GOT3 (cell line): Measurements from ENCODE around the gene CBX8.

Experiments used
- DNase-seq: peaks from one replicate; lab custom pipeline; 2025; ENCODE audit warnings: mixed read lengths; lab: John Stamatoyannopoulos, UW

CBX8 gene

GRCh38 chr17:79750650-79751545 is 46.0 kb downstream of the CBX8 start:
- no peak for DNase-seq

DNA sequence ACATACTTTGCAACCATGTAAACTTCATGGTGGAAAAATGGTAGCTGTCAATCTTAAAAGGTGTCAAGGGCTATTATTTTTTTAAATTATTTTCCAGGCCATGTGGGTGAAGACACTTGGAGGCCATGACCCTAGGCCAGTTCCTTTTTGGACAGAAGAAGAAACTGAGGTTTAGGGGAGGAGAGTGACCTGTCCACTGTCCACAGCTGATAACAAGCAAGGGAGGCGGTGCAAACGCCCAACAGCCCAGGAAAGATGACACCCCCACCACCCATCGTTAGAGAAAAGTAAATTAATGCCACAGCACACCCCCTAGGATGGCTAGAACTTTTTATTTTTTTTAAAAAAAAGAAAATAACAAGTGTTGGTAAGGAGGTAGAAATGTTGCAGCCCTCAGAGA is 46.9 kb downstream of the CBX8 start:
- no peak for DNase-seq

DNA sequence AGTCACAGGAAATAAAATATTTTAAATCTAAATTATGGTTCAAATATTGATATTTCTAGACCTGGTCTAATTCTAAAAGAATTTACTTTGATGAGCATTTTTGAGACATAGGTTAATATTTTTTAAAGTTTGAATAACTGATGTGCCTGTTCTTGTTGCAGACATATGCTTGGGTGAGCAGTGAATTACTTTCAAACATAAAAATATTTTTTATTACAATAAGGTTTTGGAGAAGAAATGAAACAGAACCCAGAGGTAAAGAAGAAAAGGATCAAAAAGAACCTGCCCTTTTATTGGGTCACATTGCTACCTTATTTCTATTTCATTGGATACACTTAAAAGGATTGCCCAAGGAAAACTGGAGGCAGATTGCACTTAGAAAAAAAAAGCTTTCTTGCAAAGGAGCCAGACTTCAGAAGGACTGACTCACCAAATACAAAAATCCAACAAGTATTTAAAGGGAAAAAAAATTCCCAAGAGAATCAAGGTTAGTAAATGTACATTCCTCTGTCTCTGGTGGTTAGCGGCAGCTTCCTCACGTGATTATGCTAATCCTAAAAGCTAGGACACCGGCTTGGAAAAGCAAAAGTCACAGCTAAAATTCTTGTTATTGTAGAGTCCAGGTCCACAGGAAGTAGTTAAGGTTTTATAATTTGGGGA is 47.6 kb downstream of the CBX8 start:
- DNase-seq, result no peak

GRCh38 chr17:79748295-79749099 is 48.4 kb downstream of the CBX8 start:
- DNase-seq, result no peak

DNA sequence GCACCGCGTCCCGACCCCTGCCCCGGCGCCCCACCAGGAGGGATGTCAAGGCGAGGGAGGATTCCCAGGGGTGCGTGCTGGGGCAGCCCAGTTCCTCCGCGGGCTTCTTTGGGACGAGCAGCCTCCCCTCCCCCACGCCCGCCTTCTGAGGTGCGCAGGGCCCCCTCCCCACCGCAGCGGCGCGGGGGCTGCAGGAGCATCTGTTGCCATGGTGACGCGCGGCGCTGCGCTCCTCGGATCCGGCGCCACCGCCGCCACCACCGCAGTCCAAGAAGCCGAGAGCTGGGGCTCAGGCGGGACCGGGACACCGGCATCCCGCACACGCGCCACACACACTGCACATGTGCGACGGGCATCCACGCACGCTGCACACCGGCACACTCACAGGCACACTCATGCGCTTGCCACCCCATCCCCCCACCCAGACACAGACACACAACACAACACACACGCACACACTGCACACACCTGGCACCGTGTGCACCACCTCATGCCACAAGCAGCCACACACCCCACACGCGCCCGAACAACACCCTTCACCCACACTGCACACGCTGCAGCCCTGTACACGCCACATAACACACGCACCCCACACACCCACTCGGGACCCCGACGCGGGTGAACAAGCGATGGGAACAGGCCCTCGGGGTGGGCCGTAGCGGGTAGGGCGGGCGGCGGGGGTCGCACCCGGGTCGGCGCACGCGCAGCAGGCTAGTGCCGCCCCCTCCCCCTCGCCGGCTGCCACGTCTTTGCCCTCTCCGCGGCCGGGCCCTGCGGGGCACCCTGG is 49.2 kb downstream of the CBX8 start:
- no peak for DNase-seq

DNA sequence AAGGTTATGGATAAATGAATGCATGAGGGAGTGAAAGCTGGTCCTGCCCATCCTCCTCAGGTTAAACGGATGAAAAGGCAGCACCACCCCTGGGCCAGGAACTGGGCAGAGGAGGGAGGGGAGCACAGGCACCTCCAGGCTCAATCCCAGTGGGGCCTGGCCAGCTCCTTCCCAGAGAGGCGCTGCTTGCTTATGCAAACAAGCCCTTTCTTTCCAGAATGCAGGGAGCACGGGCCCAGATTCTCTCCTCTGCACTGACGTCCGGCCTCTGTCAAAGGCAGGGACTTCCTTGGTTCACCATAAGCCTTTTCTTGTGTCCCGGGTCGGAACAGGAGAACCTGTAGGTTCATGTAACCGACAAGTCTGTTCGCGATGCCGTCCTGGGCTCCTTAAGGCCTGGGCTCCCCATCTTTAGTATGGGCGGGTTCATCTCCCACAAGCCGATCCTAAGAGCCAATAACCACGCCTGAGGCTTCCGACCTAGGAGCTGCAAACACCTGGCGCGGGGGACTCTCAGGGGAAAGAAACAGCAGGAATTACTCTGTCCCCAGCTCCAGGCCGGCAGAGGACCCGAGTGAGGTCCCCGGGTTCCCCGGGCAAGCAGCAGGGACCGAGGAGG is 49.9 kb downstream of the CBX8 start:
- DNase-seq, result no peak

- no peak for DNase-seq
Measured at GRCh38 chr17:79745641-79746105, 51.2 kb downstream of the CBX8 start.

GRCh38 chr17:79743614-79744013 is 53.3 kb downstream of the CBX8 start:
- DNase-seq, result no peak

GRCh38 chr17:79742951-79743476 is 53.9 kb downstream of the CBX8 start:
- DNase-seq, result no peak

- no peak for DNase-seq
Measured at GRCh38 chr17:79742589-79742918, 54.3 kb downstream of the CBX8 start.
